Activated CD8-positive, alpha-beta memory T cell treated with anti-CD3 and anti-CD28 coated beads for 36 hours (primary cell): ENCODE measurements around the gene OTUD7B. TPM values are rescaled to one million over a fixed set of nuclear protein-coding genes. Genes with fewer than 3 reads are reported as not detected.

ENCODE experiments used
- CTCF ChIA-PET: fragments of 350-600 bp; sonication (Branson Sonifier 250); formaldehyde crosslinking; loops from one replicate; lab custom pipeline; 2021; ENCODE audit warnings: antibody characterized with exemption; lab: Charles Lee
- POLR2A ChIA-PET: fragments of 350-600 bp; sonication (Branson Sonifier 250); formaldehyde crosslinking; loops from one replicate; lab custom pipeline; 2021; ENCODE audit warnings: antibody characterized with exemption; lab: Charles Lee
- total RNA-seq, 2 experiments: library from RNA; stranded (reverse); gene quantifications; one replicate each; pipeline ENCODE4 v1.2.3, GENCODE V29; 2021

OTUD7B gene
- total RNA-seq, 2 experiments from 2014 or later = 39.5 to 40.6 TPM

- ChIA-PET CTCF (no interaction called here), POLR2A (interaction anchor here (2.2 kb wide), 1 partner anchor 13 kb away, joined by 6 read pairs; no protein-coding TSS in a partner anchor)
Observed at GRCh38 chr1:150008699-150009098, 1.8 kb downstream of the OTUD7B start.

DNA sequence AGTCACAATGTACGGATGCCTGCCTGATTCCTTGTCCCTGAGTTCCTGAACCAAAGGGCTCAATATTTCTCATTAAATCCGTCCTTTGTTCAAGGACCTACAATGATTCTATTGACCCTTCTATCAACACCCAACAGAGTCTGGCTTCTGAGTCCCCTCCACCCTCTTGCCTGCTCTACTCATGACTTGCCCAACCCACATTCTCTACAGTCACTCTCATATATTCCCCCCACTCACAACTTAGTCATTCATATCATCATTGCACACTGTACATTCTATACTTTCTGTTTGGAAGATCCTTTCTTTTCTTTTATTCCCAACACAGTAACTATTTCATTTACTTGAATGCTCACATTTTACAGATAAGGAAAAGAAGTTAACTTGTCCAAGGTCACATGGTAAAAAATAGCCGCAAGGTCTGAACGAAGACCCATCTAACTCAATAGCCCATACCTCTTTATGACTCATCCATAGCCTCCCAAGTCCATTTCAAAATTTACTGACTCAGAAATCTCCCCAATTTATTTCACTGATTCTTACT, 3.6 kb downstream of the OTUD7B start:
- CTCF ChIA-PET = no interaction called here

GRCh38 chr1:150005606-150006005, 4.9 kb downstream of the OTUD7B start:
- ChIA-PET POLR2A (no interaction called here), CTCF (no interaction called here)

More for the DNA sequence above, 3.6 kb downstream of the OTUD7B start:
- POLR2A ChIA-PET = no interaction called here

DNA sequence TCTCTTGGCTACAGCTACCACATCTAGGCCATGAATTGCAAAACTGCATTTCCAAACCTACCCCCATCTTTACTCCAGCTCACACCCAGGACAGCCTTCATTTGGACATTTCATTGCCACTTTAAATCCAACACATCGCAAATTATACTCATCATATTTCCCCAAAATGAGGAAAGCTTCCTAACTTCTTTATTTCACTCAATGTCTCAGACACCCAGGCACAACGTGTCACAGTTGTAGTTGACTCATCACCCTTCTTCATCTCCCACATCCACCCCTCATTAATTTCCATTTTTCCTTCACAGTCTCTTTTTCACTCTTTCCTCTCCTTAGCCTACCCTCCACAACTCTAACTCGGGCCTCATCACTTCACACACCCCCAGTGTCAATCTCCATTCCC, 6.7 kb downstream of the OTUD7B start:
- CTCF ChIA-PET = interaction anchor here (0.9 kb wide), 1 partner anchor 184 kb away, joined by 4 read pairs; no protein-coding TSS in a partner anchor
- POLR2A ChIA-PET = interaction anchor here (0.6 kb wide), 1 partner anchor 45 kb away, joined by 3 read pairs; no protein-coding TSS in a partner anchor

GRCh38 chr1:150002217-150002616, 8.3 kb downstream of the OTUD7B start:
- ChIA-PET POLR2A (no interaction called here), CTCF (interaction anchor here (0.5 kb wide), 1 partner anchor 250 kb away, joined by 3 read pairs; no protein-coding TSS in a partner anchor)

- CTCF ChIA-PET = no interaction called here
Observed at GRCh38 chr1:150001415-150001814, 9.1 kb downstream of the OTUD7B start.

GRCh38 chr1:149997585-149998262, 12.8 kb downstream of the OTUD7B start:
- POLR2A ChIA-PET = interaction anchor here (1.3 to 1.6 kb wide), 3 partner anchors 12 to 164 kb away, joined by 4 to 10 read pairs (median 4); partner anchors contain the start of gene OTUD7B
- CTCF ChIA-PET = interaction anchor here (0.9 to 1.8 kb wide), 3 partner anchors 12 to 171 kb away, joined by 3 to 9 read pairs (median 3); partner anchors contain the start of gene OTUD7B

More at GRCh38 chr1:150001415-150001814, 9.1 kb downstream of the OTUD7B start:
- POLR2A ChIA-PET = no interaction called here

- POLR2A ChIA-PET = interaction anchor here (0.8 kb wide), 1 partner anchor 13 kb away, joined by 6 read pairs; no protein-coding TSS in a partner anchor
- CTCF ChIA-PET = interaction anchor here (0.7 kb wide), 1 partner anchor 14 kb away, joined by 3 read pairs; no protein-coding TSS in a partner anchor
Observed at GRCh38 chr1:149995927-149996326, 14.6 kb downstream of the OTUD7B start.

- ChIA-PET CTCF (no interaction called here), POLR2A (no interaction called here)
Observed at GRCh38 chr1:149993764-149994163, 16.8 kb downstream of the OTUD7B start.

GRCh38 chr1:149993181-149993580, 17.3 kb downstream of the OTUD7B start:
- ChIA-PET POLR2A (no interaction called here), CTCF (no interaction called here)

GRCh38 chr1:149987297-149987595, 23.3 kb downstream of the OTUD7B start:
- ChIA-PET POLR2A (interaction anchor here (0.6 kb wide), 1 partner anchor 28 kb away, joined by 6 read pairs; no protein-coding TSS in a partner anchor), CTCF (interaction anchor here (0.6 kb wide), 1 partner anchor 247 kb away, joined by 3 read pairs; no protein-coding TSS in a partner anchor)

GRCh38 chr1:149986486-149987296, 23.8 kb downstream of the OTUD7B start:
- CTCF ChIA-PET = interaction anchor here (0.6 kb wide), 1 partner anchor 247 kb away, joined by 3 read pairs; no protein-coding TSS in a partner anchor
- POLR2A ChIA-PET = interaction anchor here (0.6 kb wide), 1 partner anchor 28 kb away, joined by 6 read pairs; no protein-coding TSS in a partner anchor

- CTCF ChIA-PET = interaction anchor here (0.5 to 1.0 kb wide), 2 partner anchors 70 to 1049 kb away, joined by 3 to 4 read pairs; no protein-coding TSS in a partner anchor
- POLR2A ChIA-PET = no interaction called here
Observed at GRCh38 chr1:149979972-149980540, 30.5 kb downstream of the OTUD7B start.

DNA sequence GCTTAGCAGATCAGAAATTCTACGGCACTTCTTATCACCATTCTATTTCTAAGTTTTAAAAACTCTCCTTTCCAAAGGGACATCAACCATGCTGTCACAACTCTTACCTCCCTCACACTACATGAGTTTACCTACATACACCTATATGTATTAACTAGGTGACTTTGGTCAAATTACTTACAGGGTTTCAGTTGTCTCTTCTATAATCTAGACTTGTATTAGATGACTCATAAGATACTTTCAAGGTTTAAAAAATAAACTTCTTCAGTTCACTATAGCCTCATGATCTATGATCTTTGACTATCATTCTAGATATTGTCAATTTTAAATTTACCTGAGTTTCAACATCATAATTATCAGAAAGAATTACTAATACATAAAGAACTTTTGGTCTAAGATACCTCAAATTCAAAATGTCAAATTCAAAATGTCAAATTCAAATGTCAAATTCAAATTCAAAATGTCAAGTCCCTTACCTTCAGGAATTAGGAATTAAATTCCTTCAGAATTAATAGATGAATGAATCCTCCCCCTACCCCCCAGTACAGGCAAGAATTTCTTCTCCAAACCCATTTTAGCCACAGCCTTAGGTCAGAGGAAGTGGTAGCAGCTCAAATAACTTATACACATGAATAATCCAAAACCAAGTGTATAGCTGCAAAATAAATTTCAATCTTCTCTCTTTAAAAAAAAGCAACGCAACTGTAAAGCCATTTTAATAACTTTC, 31.1 kb downstream of the OTUD7B start:
- POLR2A ChIA-PET = no interaction called here

GRCh38 chr1:149978547-149979023, 31.9 kb downstream of the OTUD7B start:
- POLR2A ChIA-PET = no interaction called here

More for the DNA sequence above, 31.1 kb downstream of the OTUD7B start:
- CTCF ChIA-PET = interaction anchor here (0.5 to 1.2 kb wide), 3 partner anchors 71 to 1050 kb away, joined by 3 to 4 read pairs (median 3); no protein-coding TSS in a partner anchor

GRCh38 chr1:149977345-149977744, 33.2 kb downstream of the OTUD7B start:
- ChIA-PET CTCF (interaction anchor here (0.5 kb wide), 1 partner anchor 69 kb away, joined by 4 read pairs; no protein-coding TSS in a partner anchor), POLR2A (no interaction called here)

More at GRCh38 chr1:149978547-149979023, 31.9 kb downstream of the OTUD7B start:
- CTCF ChIA-PET = interaction anchor here (1.0 to 1.2 kb wide), 2 partner anchors 189 to 234 kb away, joined by 3 to 4 read pairs; no protein-coding TSS in a partner anchor

DNA sequence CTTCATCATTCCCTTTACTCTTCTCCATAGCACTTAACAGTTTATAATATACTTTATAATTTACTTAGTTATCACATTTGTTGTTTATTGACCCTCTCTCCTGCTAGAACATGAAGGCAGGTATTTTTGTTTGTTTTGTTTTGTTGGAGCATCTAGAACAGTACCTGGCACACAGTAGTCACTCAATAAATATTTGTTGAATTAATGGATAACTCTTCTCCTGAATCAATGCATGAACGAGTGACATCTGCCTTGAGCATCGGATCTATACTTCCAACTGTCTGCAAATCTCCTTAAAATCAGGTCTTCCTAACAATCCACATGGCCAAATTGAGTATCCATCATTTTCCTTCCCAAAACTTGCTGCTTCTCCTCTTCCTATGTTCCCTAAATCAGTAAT, 38.0 kb downstream of the OTUD7B start:
- CTCF ChIA-PET = no interaction called here
- POLR2A ChIA-PET = no interaction called here

GRCh38 chr1:149967646-149968045, 42.9 kb downstream of the OTUD7B start:
- ChIA-PET POLR2A (no interaction called here), CTCF (interaction anchor here (0.6 kb wide), 1 partner anchor 42 kb away, joined by 6 read pairs; no protein-coding TSS in a partner anchor)
